Stimulated activated memory B cell treated with anti-CD40 and anti-IgM and Interleukin-4, amounts not matched to agents 10 μg/mL and 1 μg/mL and 100 μg/mL, for 72 hours (primary cell): ENCODE data around the gene RBM10.

Experiments
- ATAC-seq: fragments of 150-1000 bp; cut with Tn5 transposase; 2 replicates; pipeline ENCODE4 v1.10.0; 2021
- H3K27ac Mint-ChIP-seq: one replicate; pipeline ENCODE4 v1.8.0; 2022; ENCODE audit warnings: mild to moderate bottlenecking, mixed read lengths
- H3K27me3 Mint-ChIP-seq: one replicate; pipeline ENCODE4 v1.8.0; 2022; ENCODE audit warnings: mixed read lengths
- H3K36me3 Mint-ChIP-seq: one replicate; pipeline ENCODE4 v1.8.0; 2022; ENCODE audit warnings: mixed read lengths
- H3K4me1 Mint-ChIP-seq: one replicate; pipeline ENCODE4 v1.8.0; 2022; ENCODE audit warnings: mixed read lengths
- H3K4me3 Mint-ChIP-seq: one replicate; pipeline ENCODE4 v1.8.0; 2022; ENCODE audit warnings: mild to moderate bottlenecking, moderate library complexity, mixed read lengths
- H3K9me3 Mint-ChIP-seq: one replicate; pipeline ENCODE4 v1.8.0; 2022; ENCODE audit warnings: mixed read lengths

The RBM10 gene

GRCh38 chrX:47145395-47146120 is 537 bp downstream of the RBM10 start:
- H3K4me1 Mint-ChIP-seq, result peaks cover 34% of the 10 kb centered on the region
- H3K9me3 Mint-ChIP-seq, result no peaks in the 10 kb centered on the region
- peak overlapping the region; percentile 99 for H3K27ac Mint-ChIP-seq
- H3K4me3 Mint-ChIP-seq, result peak overlapping the region; percentile 99
- H3K36me3 Mint-ChIP-seq, result peaks cover 28% of the 10 kb centered on the region
- no peaks in the 10 kb centered on the region for H3K27me3 Mint-ChIP-seq
- peak; percentile 44 for ATAC-seq

GRCh38 chrX:47146121-47146935 is 1.3 kb downstream of the RBM10 start:
- Mint-ChIP-seq H3K9me3 (no peaks in the 10 kb centered on the region), H3K36me3 (peaks cover 24% of the 10 kb centered on the region), H3K27ac (peak overlapping the region; percentile 99), H3K4me1 (peaks cover 36% of the 10 kb centered on the region), H3K27me3 (no peaks in the 10 kb centered on the region), H3K4me3 (peak overlapping the region; percentile 99)
- ATAC-seq, result no peak

DNA sequence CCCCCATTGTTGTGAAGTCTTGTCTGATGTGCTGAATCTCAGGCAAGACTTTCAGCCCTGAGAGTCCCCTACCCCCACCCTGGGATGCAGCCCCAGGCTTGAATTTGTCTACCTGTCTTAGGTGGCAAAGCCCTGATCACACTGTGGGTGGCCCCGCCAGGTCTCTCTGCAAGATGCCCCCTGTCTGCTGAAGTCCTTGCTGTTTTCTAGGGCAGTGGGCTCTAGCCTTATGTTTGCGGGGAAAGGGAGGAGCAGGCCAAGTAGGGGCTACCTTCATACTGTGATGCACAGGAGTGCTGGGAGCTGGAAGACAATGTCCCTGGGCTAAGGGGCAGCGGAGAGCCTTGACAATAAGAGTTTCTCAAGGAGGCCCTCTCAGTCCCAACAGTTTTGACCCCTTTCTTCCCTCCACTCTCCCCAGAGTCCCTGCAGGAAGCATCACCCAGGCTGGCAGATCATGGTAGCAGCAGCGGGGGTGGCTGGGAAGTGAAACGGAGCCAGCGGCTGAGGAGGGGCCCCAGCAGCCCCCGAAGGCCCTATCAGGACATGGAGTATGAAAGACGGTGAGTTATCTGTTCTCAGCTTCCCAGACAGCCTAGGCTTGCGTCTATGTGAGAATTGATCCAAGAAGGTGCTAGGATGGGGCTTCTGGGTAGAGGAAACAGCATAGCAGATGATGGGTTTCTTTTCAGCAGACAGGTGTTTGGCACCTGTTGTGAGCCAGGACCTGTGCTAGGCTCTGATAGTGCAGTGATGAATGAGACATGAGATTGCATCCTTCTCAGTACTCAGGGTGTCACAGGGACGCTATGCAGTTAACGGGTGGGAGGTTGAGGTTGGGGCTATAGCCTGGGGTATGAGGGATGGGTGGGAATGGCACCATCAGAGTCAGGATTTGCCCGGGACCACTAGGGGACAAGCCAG is 2.2 kb downstream of the RBM10 start:
- H3K36me3 Mint-ChIP-seq, result peaks cover 22% of the 10 kb centered on the region
- no peaks in the 10 kb centered on the region for H3K9me3 Mint-ChIP-seq
- peaks cover 36% of the 10 kb centered on the region for H3K4me1 Mint-ChIP-seq
- H3K27ac Mint-ChIP-seq, result peak overlapping the region; percentile 60
- H3K4me3 Mint-ChIP-seq, result peak overlapping the region; percentile 99
- ATAC-seq, result no peak
- no peaks in the 10 kb centered on the region for H3K27me3 Mint-ChIP-seq

GRCh38 chrX:47148946-47149345 is 3.9 kb downstream of the RBM10 start:
- Mint-ChIP-seq H3K4me3 (no peak overlapping the region), H3K27me3 (no peaks in the 10 kb centered on the region), H3K9me3 (no peaks in the 10 kb centered on the region), H3K27ac (no peak overlapping the region), H3K36me3 (peaks cover 15% of the 10 kb centered on the region), H3K4me1 (peaks cover 23% of the 10 kb centered on the region)
- ATAC-seq, result no peak

GRCh38 chrX:47151435-47151834 is 6.4 kb downstream of the RBM10 start:
- Mint-ChIP-seq H3K27ac (no peak overlapping the region), H3K9me3 (no peaks in the 10 kb centered on the region), H3K4me3 (no peak overlapping the region), H3K27me3 (no peaks in the 10 kb centered on the region), H3K36me3 (peaks cover 15% of the 10 kb centered on the region), H3K4me1 (peaks cover 17% of the 10 kb centered on the region)
- ATAC-seq, result no peak

GRCh38 chrX:47156611-47157520 is 11.8 kb downstream of the RBM10 start:
- Mint-ChIP-seq H3K9me3 (no peaks in the 10 kb centered on the region), H3K27me3 (no peaks in the 10 kb centered on the region), H3K36me3 (peaks cover 6% of the 10 kb centered on the region), H3K27ac (no peak overlapping the region), H3K4me3 (no peak overlapping the region), H3K4me1 (no peaks in the 10 kb centered on the region)
- no peak for ATAC-seq

GRCh38 chrX:47158131-47158530 is 13.1 kb downstream of the RBM10 start:
- Mint-ChIP-seq H3K9me3 (no peaks in the 10 kb centered on the region), H3K27me3 (no peaks in the 10 kb centered on the region), H3K27ac (no peak overlapping the region), H3K4me3 (no peak overlapping the region), H3K36me3 (peaks cover 11% of the 10 kb centered on the region), H3K4me1 (no peaks in the 10 kb centered on the region)
- ATAC-seq, result no peak

GRCh38 chrX:47158781-47159180 is 13.8 kb downstream of the RBM10 start:
- Mint-ChIP-seq H3K4me1 (no peaks in the 10 kb centered on the region), H3K9me3 (no peaks in the 10 kb centered on the region), H3K27ac (no peak overlapping the region), H3K4me3 (no peak overlapping the region), H3K36me3 (peaks cover 11% of the 10 kb centered on the region), H3K27me3 (no peaks in the 10 kb centered on the region)
- ATAC-seq, result no peak

DNA sequence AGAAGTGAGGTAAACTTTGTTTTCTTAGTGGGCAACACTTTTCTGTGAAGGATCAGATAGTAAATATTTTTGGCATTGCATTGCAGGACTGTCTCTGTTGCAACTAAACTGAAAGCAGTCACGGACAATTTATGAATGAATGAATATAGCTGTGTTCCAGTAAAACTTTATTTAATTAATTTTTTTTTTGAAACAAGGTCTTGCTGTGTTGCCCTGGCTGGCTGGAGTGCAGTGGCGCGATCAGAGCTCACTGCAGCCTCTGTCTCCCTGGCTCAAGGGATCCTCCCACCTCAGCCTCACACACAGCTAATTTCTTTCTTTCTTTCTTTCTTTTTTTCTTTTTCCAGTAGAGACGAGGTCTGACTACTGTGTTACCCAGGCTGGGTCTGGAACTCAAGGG is 15.8 kb downstream of the RBM10 start:
- Mint-ChIP-seq H3K4me3 (no peak overlapping the region), H3K27ac (no peak overlapping the region), H3K9me3 (no peaks in the 10 kb centered on the region), H3K27me3 (no peaks in the 10 kb centered on the region), H3K36me3 (peaks cover 11% of the 10 kb centered on the region), H3K4me1 (no peaks in the 10 kb centered on the region)
- ATAC-seq, result no peak

- ATAC-seq, result no peak
Measured at GRCh38 chrX:47162927-47163583, 18.0 kb downstream of the RBM10 start.

DNA sequence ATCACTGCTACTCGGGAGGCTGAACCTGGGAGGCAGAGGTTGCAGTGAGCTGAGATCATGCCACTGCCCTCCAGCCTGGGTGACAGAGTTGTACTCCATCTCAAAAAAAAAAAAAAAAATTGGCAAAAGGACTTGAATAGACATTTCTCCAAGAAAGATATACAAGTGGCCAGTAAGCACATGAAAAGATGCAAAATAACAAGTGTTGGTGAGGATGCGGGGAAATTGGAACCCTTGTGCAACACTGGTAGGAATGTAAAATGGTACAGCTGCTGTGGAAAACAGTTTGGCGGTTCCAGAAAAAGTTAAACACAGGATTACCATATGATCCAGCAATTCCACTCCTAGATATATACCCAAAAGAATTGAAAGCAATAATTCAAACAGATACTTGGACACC is 19.4 kb downstream of the RBM10 start:
- H3K27me3 Mint-ChIP-seq, result no peaks in the 10 kb centered on the region
- no peaks in the 10 kb centered on the region for H3K9me3 Mint-ChIP-seq
- no peak overlapping the region for H3K27ac Mint-ChIP-seq
- H3K4me1 Mint-ChIP-seq, result no peaks in the 10 kb centered on the region
- peaks cover 13% of the 10 kb centered on the region for H3K36me3 Mint-ChIP-seq
- H3K4me3 Mint-ChIP-seq, result no peak overlapping the region
- no peak for ATAC-seq

More at GRCh38 chrX:47162927-47163583, 18.0 kb downstream of the RBM10 start:
- Mint-ChIP-seq H3K9me3 (no peaks in the 10 kb centered on the region), H3K27me3 (no peaks in the 10 kb centered on the region), H3K4me3 (no peak overlapping the region), H3K4me1 (no peaks in the 10 kb centered on the region), H3K36me3 (peaks cover 8% of the 10 kb centered on the region), H3K27ac (no peak overlapping the region)

- H3K4me3 Mint-ChIP-seq, result no peak overlapping the region
- no peak for ATAC-seq
- H3K9me3 Mint-ChIP-seq, result no peaks in the 10 kb centered on the region
- H3K4me1 Mint-ChIP-seq, result no peaks in the 10 kb centered on the region
- H3K27me3 Mint-ChIP-seq, result no peaks in the 10 kb centered on the region
- peaks cover 13% of the 10 kb centered on the region for H3K36me3 Mint-ChIP-seq
- no peak overlapping the region for H3K27ac Mint-ChIP-seq
Measured at GRCh38 chrX:47166126-47166525, 21.1 kb downstream of the RBM10 start.

- no peaks in the 10 kb centered on the region for H3K4me1 Mint-ChIP-seq
- peak overlapping the region; percentile 59 for H3K27ac Mint-ChIP-seq
- no peak overlapping the region for H3K4me3 Mint-ChIP-seq
- no peaks in the 10 kb centered on the region for H3K9me3 Mint-ChIP-seq
- no peak for ATAC-seq
- H3K27me3 Mint-ChIP-seq, result no peaks in the 10 kb centered on the region
- H3K36me3 Mint-ChIP-seq, result peaks cover 15% of the 10 kb centered on the region
Measured at GRCh38 chrX:47168495-47169073, 23.6 kb downstream of the RBM10 start.

GRCh38 chrX:47169273-47169672 is 24.3 kb downstream of the RBM10 start:
- Mint-ChIP-seq H3K4me3 (no peak overlapping the region), H3K36me3 (peaks cover 21% of the 10 kb centered on the region), H3K27me3 (no peaks in the 10 kb centered on the region), H3K27ac (no peak overlapping the region), H3K4me1 (no peaks in the 10 kb centered on the region), H3K9me3 (no peaks in the 10 kb centered on the region)
- ATAC-seq, result no peak
